H9 (cell line): ENCODE measurements around the gene CDK5R2. TPM values are rescaled to one million over a fixed set of nuclear protein-coding genes. Genes with fewer than 3 reads are reported as not detected.

Source experiments
- DNase-seq: peaks from one replicate; pipeline ENCODE4 v3.0.0-alpha.2; 2017
- H2AFZ ChIP-seq: one replicate; pipeline ENCODE4 v1.6.1; 2013; ENCODE audit warnings: mild to moderate bottlenecking, low read length, control low read depth, moderate library complexity
- H2AK5ac ChIP-seq: 2 replicates; pipeline ENCODE4 v1.6.1; 2013; ENCODE audit warnings: low read length, control low read depth, mixed read lengths; ENCODE audit not compliant: insufficient read length
- H2BK120ac ChIP-seq: one replicate; pipeline ENCODE4 v1.6.1; 2013; ENCODE audit warnings: low read depth, mild to moderate bottlenecking, low read length, control low read depth, inconsistent platforms; ENCODE audit not compliant: poor library complexity, severe bottlenecking
- H2BK12ac ChIP-seq: 2 replicates; pipeline ENCODE4 v1.6.1; 2013; ENCODE audit warnings: low read length, control low read depth, mixed read lengths, low read depth; ENCODE audit not compliant: insufficient read length
- H2BK15ac ChIP-seq: 2 replicates; pipeline ENCODE4 v1.6.1; 2013; ENCODE audit warnings: low read depth, low read length, control low read depth
- H2BK20ac ChIP-seq: one replicate; pipeline ENCODE4 v1.6.1; 2013; ENCODE audit warnings: low read depth, mild to moderate bottlenecking, low read length, control low read depth, inconsistent platforms; ENCODE audit not compliant: poor library complexity, severe bottlenecking
- H2BK5ac ChIP-seq: 2 replicates; pipeline ENCODE4 v1.6.1; 2013; ENCODE audit warnings: low read length, control low read depth, mixed read lengths; ENCODE audit not compliant: insufficient read length
- H3K14ac ChIP-seq: 2 replicates; pipeline ENCODE4 v1.6.1; 2013; ENCODE audit warnings: low read length, control low read depth; ENCODE audit not compliant: insufficient read depth
- H3K18ac ChIP-seq: 2 replicates; pipeline ENCODE4 v1.6.1; 2013; ENCODE audit warnings: low read depth, mild to moderate bottlenecking, mixed read lengths, low read length, control low read depth; ENCODE audit not compliant: insufficient read length
- H3K23ac ChIP-seq: 2 replicates; pipeline ENCODE4 v1.6.1; 2013; ENCODE audit warnings: low read length, control low read depth, mixed read lengths, low read depth; ENCODE audit not compliant: insufficient read length
- H3K23me2 ChIP-seq: 2 replicates; pipeline ENCODE4 v1.6.1; 2013; ENCODE audit warnings: low read depth, mild to moderate bottlenecking, mixed read lengths, low read length, control low read depth; ENCODE audit not compliant: insufficient read length, poor library complexity, severe bottlenecking
- H3K27ac ChIP-seq: 2 replicates; pipeline ENCODE4 v1.5.1; 2013; ENCODE audit warnings: low read length, control low read depth, mixed read lengths, low read depth; ENCODE audit not compliant: insufficient read length
- H3K27me3 ChIP-seq: 2 replicates; pipeline ENCODE4 v1.6.1; 2013; ENCODE audit warnings: low read length, control low read depth, inconsistent platforms; ENCODE audit not compliant: insufficient read depth
- H3K4ac ChIP-seq: 2 replicates; pipeline ENCODE4 v1.6.1; 2013; ENCODE audit warnings: low read depth, mild to moderate bottlenecking, control low read depth, inconsistent platforms, low read length, moderate library complexity
- H3K4me1 ChIP-seq: 2 replicates; pipeline ENCODE4 v1.6.1; 2013; ENCODE audit warnings: low read length, control low read depth, inconsistent platforms; ENCODE audit not compliant: insufficient read depth
- H3K4me2 ChIP-seq: 2 replicates; pipeline ENCODE4 v1.6.1; 2013; ENCODE audit warnings: low read length, control low read depth, mixed read lengths; ENCODE audit not compliant: insufficient read length, insufficient read depth
- H3K56ac ChIP-seq: 2 replicates; pipeline ENCODE4 v1.6.1; 2013; ENCODE audit warnings: low read depth, mild to moderate bottlenecking, mixed read lengths, low read length, control low read depth; ENCODE audit not compliant: insufficient read length
- H3K79me1 ChIP-seq: 2 replicates; pipeline ENCODE4 v1.6.1; 2013; ENCODE audit warnings: low read depth, mild to moderate bottlenecking, moderate library complexity, low read length, control low read depth, inconsistent platforms; ENCODE audit not compliant: insufficient read depth, poor library complexity, severe bottlenecking
- H3K79me2 ChIP-seq: 2 replicates; pipeline ENCODE4 v1.6.1; 2013; ENCODE audit warnings: low read length, control low read depth, inconsistent platforms; ENCODE audit not compliant: insufficient read depth
- H3K9ac ChIP-seq: 2 replicates; pipeline ENCODE4 v1.6.1; 2013; ENCODE audit warnings: low read length, control low read depth, mixed read lengths; ENCODE audit not compliant: insufficient read length; ENCODE audit errors: extremely low read depth
- H3K9me3 ChIP-seq: one replicate; pipeline ENCODE4 v1.6.1; 2013; ENCODE audit warnings: low read depth, low read length, inconsistent platforms; ENCODE audit not compliant: control insufficient read depth
- H3T11ph ChIP-seq: one replicate; pipeline ENCODE4 v1.6.1; 2013; ENCODE audit warnings: mild to moderate bottlenecking, low read length, control low read depth, inconsistent platforms
- H4K20me1 ChIP-seq: one replicate; pipeline ENCODE4 v1.6.1; 2013; ENCODE audit not compliant: control insufficient read depth, insufficient read length, insufficient read depth
- H4K5ac ChIP-seq: 2 replicates; pipeline ENCODE4 v1.6.1; 2013; ENCODE audit warnings: low read depth, mild to moderate bottlenecking, mixed read lengths, low read length, control low read depth; ENCODE audit not compliant: insufficient read length
- H4K8ac ChIP-seq: replicated peaks from 2 replicates; pipeline ENCODE4 v1.6.1; 2013; ENCODE audit warnings: low read length, control low read depth, mixed read lengths, low read depth; ENCODE audit not compliant: insufficient read length
- H4K91ac ChIP-seq: 2 replicates; pipeline ENCODE4 v1.6.1; 2013; ENCODE audit warnings: low read depth, mild to moderate bottlenecking, moderate library complexity, mixed read lengths, low read length, control low read depth; ENCODE audit not compliant: insufficient read length
- H3K27ac Mint-ChIP-seq, 3 experiments: 2 replicates in 2 of 3; 3 replicates in 1 of 3; pipeline ENCODE4 v1.8.0; 2020 to 2021; ENCODE audit warnings: mixed read lengths in 3 of 3, mild to moderate bottlenecking in 1 of 3, moderate library complexity in 1 of 3
- H3K27me3 Mint-ChIP-seq: 2 replicates; pipeline ENCODE4 v1.8.0; 2021; ENCODE audit warnings: low read depth, mild to moderate bottlenecking, moderate library complexity, mixed read lengths
- H3K36me3 Mint-ChIP-seq, 3 experiments: 2 replicates in 2 of 3; 3 replicates in 1 of 3; pipeline ENCODE4 v1.8.0; 2020 to 2021; ENCODE audit warnings: low read depth in 3 of 3, mixed read lengths in 3 of 3; ENCODE audit not compliant: insufficient read depth in 1 of 3
- H3K4me1 Mint-ChIP-seq, 2 experiments: 2 replicates each; pipeline ENCODE4 v1.8.0; 2020; ENCODE audit warnings: mixed read lengths in 2 of 2
- H3K4me3 Mint-ChIP-seq, 2 experiments: 2 replicates in 1 of 2; 3 replicates in 1 of 2; pipeline ENCODE4 v1.8.0; 2020 to 2021; ENCODE audit warnings: mild to moderate bottlenecking in 2 of 2, mixed read lengths in 2 of 2, moderate library complexity in 1 of 2
- H3K9me3 Mint-ChIP-seq, 2 experiments: 2 replicates in 1 of 2; 3 replicates in 1 of 2; pipeline ENCODE4 v1.8.0; 2020; ENCODE audit warnings: mild to moderate bottlenecking in 2 of 2, mixed read lengths in 2 of 2, moderate library complexity in 1 of 2
- WGBS: extraction: QIAGEN DNeasy Blood & Tissue Kit; methylation state at CpG from one replicate; pipeline ENCODE4 v1.1.7; 2013; ENCODE audit warnings: missing lambda C conversion rate, low lambda C conversion rate, mixed read lengths; ENCODE audit not compliant: insufficient read length; ENCODE audit errors: extremely low coverage; 5-methylcytosine and 5-hydroxymethylcytosine counted together
- total RNA-seq: library from RNA; stranded (reverse); gene quantifications from 2 replicates; pipeline ENCODE4 v1.2.1, GENCODE V29; 2021
- TF ChIP-seq, protein P1 (sequence below): fragments of 200-600 bp; sonication (generic); conservative IDR thresholded peaks from 3 replicates; pipeline ENCODE4 v1.8.0; 2021; ENCODE audit warnings: antibody characterized with exemption, mild to moderate bottlenecking

Gene CDK5R2
- total RNA-seq, 1 experiment from 2014 or later: 0.26 TPM

GRCh38 chr2:218979846-218980734, 20.6 kb downstream of the CDK5R2 start:
- peaks cover 52% of the 10 kb centered on the region for H3K27me3 ChIP-seq
- no peak overlapping the region for H2BK12ac ChIP-seq
- H4K91ac ChIP-seq: no peak overlapping the region
- TF ChIP-seq, protein P1, sequence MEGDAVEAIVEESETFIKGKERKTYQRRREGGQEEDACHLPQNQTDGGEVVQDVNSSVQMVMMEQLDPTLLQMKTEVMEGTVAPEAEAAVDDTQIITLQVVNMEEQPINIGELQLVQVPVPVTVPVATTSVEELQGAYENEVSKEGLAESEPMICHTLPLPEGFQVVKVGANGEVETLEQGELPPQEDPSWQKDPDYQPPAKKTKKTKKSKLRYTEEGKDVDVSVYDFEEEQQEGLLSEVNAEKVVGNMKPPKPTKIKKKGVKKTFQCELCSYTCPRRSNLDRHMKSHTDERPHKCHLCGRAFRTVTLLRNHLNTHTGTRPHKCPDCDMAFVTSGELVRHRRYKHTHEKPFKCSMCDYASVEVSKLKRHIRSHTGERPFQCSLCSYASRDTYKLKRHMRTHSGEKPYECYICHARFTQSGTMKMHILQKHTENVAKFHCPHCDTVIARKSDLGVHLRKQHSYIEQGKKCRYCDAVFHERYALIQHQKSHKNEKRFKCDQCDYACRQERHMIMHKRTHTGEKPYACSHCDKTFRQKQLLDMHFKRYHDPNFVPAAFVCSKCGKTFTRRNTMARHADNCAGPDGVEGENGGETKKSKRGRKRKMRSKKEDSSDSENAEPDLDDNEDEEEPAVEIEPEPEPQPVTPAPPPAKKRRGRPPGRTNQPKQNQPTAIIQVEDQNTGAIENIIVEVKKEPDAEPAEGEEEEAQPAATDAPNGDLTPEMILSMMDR: peak; percentile 98
- H4K8ac ChIP-seq: no peak overlapping the region
- Mint-ChIP-seq H3K27me3 (peaks cover 99% of the 10 kb centered on the region), H3K36me3 (no peaks in the 10 kb centered on the region), H3K4me1 (peaks cover 10 to 26% of the 10 kb centered on the region in 2 experiments), H3K4me3 (peak overlapping the region; percentile 26 to 79; a peak in 4 of 5 replicates), H3K27ac (peak overlapping the region in 1 of 3 experiments; percentile 48; a peak in 1 of 7 replicates), H3K9me3 (peaks cover 2 to 5% of the 10 kb centered on the region in 2 experiments; a peak in 2 of 5 replicates)
- H4K20me1 ChIP-seq: no peaks in the 10 kb centered on the region
- no peak overlapping the region for H3K23ac ChIP-seq
- H3K4me2 ChIP-seq: peak overlapping the region; percentile 22
- no peak overlapping the region for H2BK20ac ChIP-seq
- no peaks in the 10 kb centered on the region for H3K79me1 ChIP-seq
- no peak overlapping the region for H3K9ac ChIP-seq
- no peak overlapping the region for H3T11ph ChIP-seq
- H2BK15ac ChIP-seq: no peak overlapping the region
- no peak overlapping the region for H3K18ac ChIP-seq
- no peak overlapping the region for H2AK5ac ChIP-seq
- H3K23me2 ChIP-seq: peaks cover 16% of the 10 kb centered on the region
- no peak overlapping the region for H2BK120ac ChIP-seq
- no peak overlapping the region for H3K14ac ChIP-seq
- no peak overlapping the region for H3K4ac ChIP-seq
- no peaks in the 10 kb centered on the region for H3K9me3 ChIP-seq
- no peak overlapping the region for H3K27ac ChIP-seq
- no peak overlapping the region for H3K56ac ChIP-seq
- no peak overlapping the region for H2AFZ ChIP-seq
- H3K79me2 ChIP-seq: no peaks in the 10 kb centered on the region
- no peaks in the 10 kb centered on the region; the same call in 1 of the 2 replicates for H3K4me1 ChIP-seq
- no CpG with 5 or more reads among the region's 39 CpGs for WGBS
- peak; percentile 95 for DNase-seq
- no peak overlapping the region for H4K5ac ChIP-seq
- H2BK5ac ChIP-seq: no peak overlapping the region
